WTC11 (cell line): ENCODE results near the gene IPCEF1. TPM values are rescaled to one million over a fixed set of nuclear protein-coding genes. Genes with fewer than 3 reads are reported as not detected.

Source experiments
- ATAC-seq: fragments of 200-7000 bp; cut with Tn5 transposase; 2 replicates; pipeline ENCODE4 v1.10.0; 2021; ENCODE audit warnings: mild to moderate bottlenecking, moderate library complexity
- CTCF ChIA-PET: fragments of 300-600 bp; sonication (Branson Sonifier 250); formaldehyde crosslinking; loops from one replicate; lab custom pipeline; 2021; ENCODE audit warnings: antibody characterized with exemption; lab: Charles Lee
- POLR2A ChIA-PET: fragments of 350-600 bp; sonication (Branson Sonifier 250); formaldehyde crosslinking; loops from one replicate; lab custom pipeline; 2021; ENCODE audit warnings: antibody characterized with exemption; lab: Charles Lee
- DNase-seq: peaks from one replicate; pipeline ENCODE4 v3.0.0; 2021; ENCODE audit warnings: low spot score
- H3K27ac Mint-ChIP-seq: 2 replicates; pipeline ENCODE4 v1.8.0; 2021; ENCODE audit warnings: mixed read lengths
- H3K27me3 Mint-ChIP-seq: 2 replicates; pipeline ENCODE4 v1.8.0; 2021; ENCODE audit warnings: low read depth, mild to moderate bottlenecking, moderate library complexity, mixed read lengths
- H3K36me3 Mint-ChIP-seq: 2 replicates; pipeline ENCODE4 v1.8.0; 2021; ENCODE audit warnings: mixed read lengths
- H3K4me1 Mint-ChIP-seq: 2 replicates; pipeline ENCODE4 v1.8.0; 2022; ENCODE audit warnings: mixed read lengths
- H3K4me3 Mint-ChIP-seq: 2 replicates; pipeline ENCODE4 v1.8.0; 2021; ENCODE audit warnings: mild to moderate bottlenecking, moderate library complexity, mixed read lengths
- H3K9me3 Mint-ChIP-seq: 2 replicates; pipeline ENCODE4 v1.8.0; 2021; ENCODE audit warnings: mixed read lengths
- CBFB ChIP-seq: sonication (generic); formaldehyde crosslinking; IDR thresholded peaks from 2 replicates; pipeline ENCODE4 v1.8.1; 2022; ENCODE audit warnings: mild to moderate bottlenecking, low read depth, missing genetic modification reagents
- ELF4 ChIP-seq: sonication (generic); formaldehyde crosslinking; IDR thresholded peaks from 2 replicates; pipeline ENCODE4 v1.8.1; 2022; ENCODE audit warnings: low read depth, mild to moderate bottlenecking, moderate library complexity, missing genetic modification reagents
- FOXK1 ChIP-seq: sonication (generic); formaldehyde crosslinking; IDR thresholded peaks from 2 replicates; pipeline ENCODE4 v1.8.0; 2022; ENCODE audit warnings: mild to moderate bottlenecking, moderate library complexity, missing genetic modification reagents
- FOXP4 ChIP-seq: sonication (generic); formaldehyde crosslinking; IDR thresholded peaks from 2 replicates; pipeline ENCODE4 v1.8.0; 2022; ENCODE audit warnings: mild to moderate bottlenecking, missing genetic modification reagents
- GABPB1 ChIP-seq: sonication (generic); formaldehyde crosslinking; IDR thresholded peaks from 2 replicates; pipeline ENCODE4 v1.8.1; 2023; ENCODE audit warnings: mild to moderate bottlenecking, missing genetic modification reagents
- GRHL2 ChIP-seq: fragments of 250-450 bp; sonication (Bioruptor Pico); IDR thresholded peaks from 2 replicates; pipeline ENCODE4 v1.8.0; 2022; ENCODE audit warnings: mild to moderate bottlenecking, moderate library complexity; ENCODE audit not compliant: insufficient replicate concordance, severe bottlenecking
- GTF2I ChIP-seq: fragments of 250-450 bp; sonication (Bioruptor Pico); conservative IDR thresholded peaks from 2 replicates; pipeline ENCODE4 v1.4.0; 2021; ENCODE audit warnings: mild to moderate bottlenecking
- KAT7 ChIP-seq: sonication (generic); formaldehyde crosslinking; IDR thresholded peaks from 2 replicates; pipeline ENCODE4 v1.8.1; 2023; ENCODE audit warnings: missing genetic modification reagents, mild to moderate bottlenecking, borderline replicate concordance
- NFYB ChIP-seq: sonication (generic); formaldehyde crosslinking; conservative IDR thresholded peaks from 2 replicates; pipeline ENCODE4 v1.8.0; 2022; ENCODE audit warnings: low read depth, missing genetic modification reagents
- OVOL2 ChIP-seq: fragments of 250-450 bp; sonication (Bioruptor Pico); IDR thresholded peaks from 2 replicates; pipeline ENCODE4 v1.9.0; 2021; ENCODE audit warnings: mild to moderate bottlenecking, borderline replicate concordance
- PRDM15 ChIP-seq: sonication (generic); formaldehyde crosslinking; IDR thresholded peaks from 2 replicates; pipeline ENCODE4 v1.8.0; 2022; ENCODE audit warnings: missing genetic modification reagents
- SMAD4 ChIP-seq: sonication (generic); formaldehyde crosslinking; IDR thresholded peaks from 2 replicates; pipeline ENCODE4 v1.8.0; 2022; ENCODE audit warnings: mild to moderate bottlenecking, missing genetic modification reagents
- TEAD1 ChIP-seq: sonication (generic); formaldehyde crosslinking; IDR thresholded peaks from 2 replicates; pipeline ENCODE4 v1.8.0; 2022; ENCODE audit warnings: mild to moderate bottlenecking, missing genetic modification reagents
- TEAD4 ChIP-seq: sonication (generic); formaldehyde crosslinking; IDR thresholded peaks from 2 replicates; pipeline ENCODE4 v1.8.0; 2022; ENCODE audit warnings: mild to moderate bottlenecking, missing genetic modification reagents
- USF1 ChIP-seq: sonication (generic); formaldehyde crosslinking; IDR thresholded peaks from 2 replicates; pipeline ENCODE4 v1.8.0; 2022; ENCODE audit warnings: mild to moderate bottlenecking, missing genetic modification reagents
- ZBTB21 ChIP-seq: sonication (generic); formaldehyde crosslinking; IDR thresholded peaks from 2 replicates; pipeline ENCODE4 v1.8.1; 2023; ENCODE audit warnings: mild to moderate bottlenecking, missing genetic modification reagents, borderline replicate concordance
- ZNF671 ChIP-seq: fragments of 250-450 bp; sonication (Bioruptor Pico); IDR thresholded peaks from 2 replicates; pipeline ENCODE4 v1.8.0; 2021; ENCODE audit warnings: mild to moderate bottlenecking
- total RNA-seq: library from RNA; stranded (reverse); gene quantifications from 3 replicates; pipeline ENCODE4 v1.2.3, GENCODE V29; 2021
- TF ChIP-seq, protein P1 (sequence below): sonication (generic); formaldehyde crosslinking; IDR thresholded peaks from 2 replicates; pipeline ENCODE4 v1.8.1; 2023; ENCODE audit warnings: mild to moderate bottlenecking, missing genetic modification reagents, moderate library complexity
- TF ChIP-seq, protein P2 (sequence below): fragments of 250-450 bp; sonication (Bioruptor Pico); IDR thresholded peaks from 2 replicates; pipeline ENCODE4 v1.9.0; 2021; ENCODE audit warnings: mild to moderate bottlenecking, borderline replicate concordance

Gene IPCEF1
- total RNA-seq, 1 experiment from 2014 or later, result 1.3 TPM

DNA sequence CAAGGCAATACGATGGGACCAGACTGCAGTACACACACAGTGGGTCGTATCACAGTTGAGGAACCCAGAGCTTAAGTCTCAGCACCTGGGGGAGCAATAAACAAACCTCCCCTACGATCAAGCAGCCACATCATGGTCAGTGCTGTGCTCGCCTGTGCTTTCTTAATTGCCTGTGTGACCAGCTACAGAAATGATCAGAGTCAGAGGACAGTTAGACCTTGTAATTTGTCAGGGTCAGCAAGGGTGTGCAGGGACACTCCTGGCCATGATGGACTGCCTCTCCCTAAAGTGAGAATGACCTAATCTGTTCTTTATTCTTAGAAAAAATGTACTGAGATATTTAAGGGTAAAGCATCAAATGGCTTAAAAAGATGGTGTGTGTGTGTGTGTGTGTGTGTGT lies 239.1 kb downstream of the IPCEF1 start (continued):
- TF ChIP-seq NFYB (CRISPR knock-in tag) (no peak), GRHL2 (CRISPR knock-in tag) (no peak), PRDM15 (CRISPR knock-in tag) (no peak), USF1 (CRISPR knock-in tag) (no peak)

DNA sequence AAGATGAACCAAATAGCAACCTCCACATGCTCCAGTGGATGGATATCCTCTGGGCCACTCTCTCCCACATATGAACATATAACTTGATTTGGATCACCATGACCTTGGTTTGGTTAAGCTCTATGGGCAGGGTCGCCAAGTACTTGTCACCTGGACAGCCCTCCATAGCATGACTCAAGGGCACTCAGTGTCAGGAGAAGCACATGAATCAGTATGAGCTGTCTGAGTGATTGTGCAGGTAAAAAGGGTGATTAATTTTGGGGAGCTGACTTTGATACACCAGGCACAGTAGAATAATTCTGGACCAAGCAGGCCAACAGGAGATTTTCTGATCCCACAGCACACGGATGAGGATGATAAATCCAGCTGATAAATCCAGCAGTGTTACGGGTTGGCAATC lies 243.2 kb downstream of the IPCEF1 start:
- POLR2A ChIA-PET, result no interaction called here

More for the DNA sequence above, 243.2 kb downstream of the IPCEF1 start:
- Mint-ChIP-seq H3K4me3 (no peak overlapping the region), H3K9me3 (peaks cover 10% of the 10 kb centered on the region; the same call in 1 of the 2 replicates), H3K4me1 (no peaks in the 10 kb centered on the region), H3K27ac (no peak overlapping the region), H3K36me3 (no peaks in the 10 kb centered on the region), H3K27me3 (no peaks in the 10 kb centered on the region; the same call in 1 of the 2 replicates)
- no peak for ATAC-seq
- DNase-seq, result no peak
- TF ChIP-seq KAT7 (CRISPR knock-in tag) (no peak), FOXP4 (no peak), CBFB (no peak), GTF2I (CRISPR knock-in tag) (no peak), ZNF671 (CRISPR knock-in tag) (no peak), GABPB1 (no peak), FOXK1 (CRISPR knock-in tag) (no peak), SMAD4 (CRISPR knock-in tag) (no peak), ELF4 (no peak), TEAD4 (CRISPR knock-in tag) (no peak), OVOL2 (no peak), ZBTB21 (no peak), TEAD1 (no peak)
- TF ChIP-seq, protein P1, sequence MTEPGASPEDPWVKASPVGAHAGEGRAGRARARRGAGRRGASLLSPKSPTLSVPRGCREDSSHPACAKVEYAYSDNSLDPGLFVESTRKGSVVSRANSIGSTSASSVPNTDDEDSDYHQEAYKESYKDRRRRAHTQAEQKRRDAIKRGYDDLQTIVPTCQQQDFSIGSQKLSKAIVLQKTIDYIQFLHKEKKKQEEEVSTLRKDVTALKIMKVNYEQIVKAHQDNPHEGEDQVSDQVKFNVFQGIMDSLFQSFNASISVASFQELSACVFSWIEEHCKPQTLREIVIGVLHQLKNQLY (CRISPR knock-in tag), result no peak
- TF ChIP-seq, protein P2, sequence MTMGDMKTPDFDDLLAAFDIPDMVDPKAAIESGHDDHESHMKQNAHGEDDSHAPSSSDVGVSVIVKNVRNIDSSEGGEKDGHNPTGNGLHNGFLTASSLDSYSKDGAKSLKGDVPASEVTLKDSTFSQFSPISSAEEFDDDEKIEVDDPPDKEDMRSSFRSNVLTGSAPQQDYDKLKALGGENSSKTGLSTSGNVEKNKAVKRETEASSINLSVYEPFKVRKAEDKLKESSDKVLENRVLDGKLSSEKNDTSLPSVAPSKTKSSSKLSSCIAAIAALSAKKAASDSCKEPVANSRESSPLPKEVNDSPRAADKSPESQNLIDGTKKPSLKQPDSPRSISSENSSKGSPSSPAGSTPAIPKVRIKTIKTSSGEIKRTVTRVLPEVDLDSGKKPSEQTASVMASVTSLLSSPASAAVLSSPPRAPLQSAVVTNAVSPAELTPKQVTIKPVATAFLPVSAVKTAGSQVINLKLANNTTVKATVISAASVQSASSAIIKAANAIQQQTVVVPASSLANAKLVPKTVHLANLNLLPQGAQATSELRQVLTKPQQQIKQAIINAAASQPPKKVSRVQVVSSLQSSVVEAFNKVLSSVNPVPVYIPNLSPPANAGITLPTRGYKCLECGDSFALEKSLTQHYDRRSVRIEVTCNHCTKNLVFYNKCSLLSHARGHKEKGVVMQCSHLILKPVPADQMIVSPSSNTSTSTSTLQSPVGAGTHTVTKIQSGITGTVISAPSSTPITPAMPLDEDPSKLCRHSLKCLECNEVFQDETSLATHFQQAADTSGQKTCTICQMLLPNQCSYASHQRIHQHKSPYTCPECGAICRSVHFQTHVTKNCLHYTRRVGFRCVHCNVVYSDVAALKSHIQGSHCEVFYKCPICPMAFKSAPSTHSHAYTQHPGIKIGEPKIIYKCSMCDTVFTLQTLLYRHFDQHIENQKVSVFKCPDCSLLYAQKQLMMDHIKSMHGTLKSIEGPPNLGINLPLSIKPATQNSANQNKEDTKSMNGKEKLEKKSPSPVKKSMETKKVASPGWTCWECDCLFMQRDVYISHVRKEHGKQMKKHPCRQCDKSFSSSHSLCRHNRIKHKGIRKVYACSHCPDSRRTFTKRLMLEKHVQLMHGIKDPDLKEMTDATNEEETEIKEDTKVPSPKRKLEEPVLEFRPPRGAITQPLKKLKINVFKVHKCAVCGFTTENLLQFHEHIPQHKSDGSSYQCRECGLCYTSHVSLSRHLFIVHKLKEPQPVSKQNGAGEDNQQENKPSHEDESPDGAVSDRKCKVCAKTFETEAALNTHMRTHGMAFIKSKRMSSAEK (CRISPR knock-in tag), result no peak
- CTCF ChIA-PET, result no interaction called here
